ENCODE data around the gene NPFFR1.
A peak's percentile ranks its signal among the peaks of the same experiment; 100 is the strongest.
"Not testable (repeated sequence)": the region's sequence is repeated elsewhere in the genome, so short reads cannot be mapped to it uniquely, and the experiment has no call there.

The NPFFR1 gene

DNA sequence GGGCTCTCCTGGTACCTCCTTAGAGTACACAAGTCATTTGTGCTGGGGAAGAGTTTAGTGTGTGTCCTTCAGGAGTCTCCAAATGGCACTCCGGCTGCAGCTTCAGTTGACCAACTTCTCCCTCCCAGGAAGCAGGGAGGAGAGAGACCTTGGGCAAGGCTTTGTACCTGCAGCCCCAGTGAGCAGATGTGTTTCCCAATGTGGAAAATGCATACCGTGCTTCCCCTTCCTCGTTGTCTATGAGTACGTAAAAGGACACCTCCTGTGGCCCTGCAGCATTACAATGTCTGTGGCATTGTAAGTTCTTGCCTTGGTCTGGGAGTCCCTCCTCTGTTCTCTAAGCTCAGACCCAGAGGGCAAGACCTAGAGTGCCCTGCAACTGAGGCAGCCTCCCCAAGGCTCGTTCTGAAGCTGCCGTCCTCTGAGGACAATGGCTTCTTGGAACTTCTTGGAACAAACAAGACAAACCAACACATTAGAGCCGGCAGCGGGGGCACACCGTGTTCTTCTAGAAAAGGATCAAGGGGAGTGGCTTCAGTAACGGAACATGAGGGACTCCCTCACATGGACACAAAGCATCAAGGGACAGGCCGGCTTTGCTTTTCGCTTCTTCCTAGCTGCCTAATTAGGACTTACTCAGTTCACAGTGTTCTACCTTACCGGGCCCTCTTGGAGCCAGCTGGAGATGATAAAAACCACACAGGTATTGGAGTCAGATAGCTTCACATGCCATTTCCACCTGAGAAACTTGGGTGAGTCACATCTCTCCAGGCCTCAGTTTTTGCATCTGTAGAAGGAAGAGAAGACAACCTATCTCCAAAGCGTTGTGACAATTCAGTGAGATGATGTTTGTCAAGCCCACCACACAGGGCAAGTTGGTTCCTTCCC, 29.7 kb downstream of the NPFFR1 start:
- Histone ChIP-seq H3K27me3 (ENCODE audit: control insufficient read depth in 5 of 5, insufficient read depth in 4 of 5, low read length in 5 of 5) (peaks cover 0 to 13% (median 6%) of the 10 kb centered on the region in 5 donors), H3K27ac (ENCODE audit: low read depth, low read length) (no peak overlapping the region)

DNA sequence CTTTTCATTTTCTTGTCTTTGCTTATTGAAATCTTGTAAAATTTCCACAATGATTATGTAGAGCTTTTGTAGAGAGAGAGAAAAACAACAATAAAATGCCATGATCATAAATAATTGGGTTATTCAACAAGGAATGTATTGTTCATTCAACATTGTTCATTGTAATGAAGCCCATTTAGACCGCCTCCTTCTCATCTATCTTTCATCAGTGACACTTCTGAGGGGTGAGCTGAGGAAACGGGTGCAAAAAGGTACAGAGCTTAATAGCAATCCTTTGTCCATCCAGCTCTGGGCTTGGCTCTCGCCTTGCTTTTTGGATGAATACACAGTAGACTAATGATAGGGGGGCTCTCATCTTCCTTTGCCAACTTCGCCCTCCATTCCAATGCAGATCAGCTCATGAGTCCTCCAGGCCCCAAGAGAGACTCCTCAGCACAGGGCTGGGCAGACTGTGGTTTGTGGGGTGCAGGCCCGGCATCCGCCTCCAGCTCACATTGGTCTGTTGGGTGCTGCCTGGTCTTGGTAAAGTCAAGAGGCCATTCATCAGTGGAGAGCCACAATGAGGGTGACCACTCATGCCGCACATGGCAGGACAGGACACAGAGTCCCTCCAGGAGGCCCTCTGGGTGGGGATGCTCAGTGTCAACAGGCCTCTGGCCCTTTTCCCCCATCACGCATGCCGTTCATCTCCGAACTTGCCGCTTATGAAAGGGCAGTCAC, 32.7 kb downstream of the NPFFR1 start:
- no peak overlapping the region for H3K27ac ChIP-seq (ENCODE audit: low read depth, low read length)
- H3K9me3 ChIP-seq (ENCODE audit: control insufficient read depth in 5 of 5, low read length in 5 of 5) = no peaks in the 10 kb centered on the region
- peaks cover 0 to 10% (median 9%) of the 10 kb centered on the region in 5 donors for H3K4me1 ChIP-seq (ENCODE audit: control insufficient read depth in 5 of 5, insufficient read depth in 5 of 5, low read length in 5 of 5)
- no peak overlapping the region for H3K9ac ChIP-seq (ENCODE audit: low read length in 5 of 5)
- H3K36me3 ChIP-seq (ENCODE audit: control insufficient read depth in 5 of 5, insufficient read depth in 5 of 5, low read length in 5 of 5) = no peaks in the 10 kb centered on the region
- H3K27me3 ChIP-seq (ENCODE audit: control insufficient read depth in 5 of 5, insufficient read depth in 4 of 5, low read length in 5 of 5) = peaks cover 0 to 13% (median 6%) of the 10 kb centered on the region in 5 donors
- no peak overlapping the region for H3K4me3 ChIP-seq (ENCODE audit: low read depth in 1 of 5, low read length in 5 of 5)

More for the DNA sequence above, 29.7 kb downstream of the NPFFR1 start:
- Histone ChIP-seq H3K36me3 (ENCODE audit: control insufficient read depth in 5 of 5, insufficient read depth in 5 of 5, low read length in 5 of 5) (no peaks in the 10 kb centered on the region), H3K4me1 (ENCODE audit: control insufficient read depth in 5 of 5, insufficient read depth in 5 of 5, low read length in 5 of 5) (peaks cover 0 to 22% (median 19%) of the 10 kb centered on the region in 5 donors), H3K9me3 (ENCODE audit: control insufficient read depth in 5 of 5, low read length in 5 of 5) (no peaks in the 10 kb centered on the region), H3K4me3 (ENCODE audit: low read depth in 1 of 5, low read length in 5 of 5) (no peak overlapping the region), H3K9ac (ENCODE audit: low read length in 5 of 5) (no peak overlapping the region)

DNA sequence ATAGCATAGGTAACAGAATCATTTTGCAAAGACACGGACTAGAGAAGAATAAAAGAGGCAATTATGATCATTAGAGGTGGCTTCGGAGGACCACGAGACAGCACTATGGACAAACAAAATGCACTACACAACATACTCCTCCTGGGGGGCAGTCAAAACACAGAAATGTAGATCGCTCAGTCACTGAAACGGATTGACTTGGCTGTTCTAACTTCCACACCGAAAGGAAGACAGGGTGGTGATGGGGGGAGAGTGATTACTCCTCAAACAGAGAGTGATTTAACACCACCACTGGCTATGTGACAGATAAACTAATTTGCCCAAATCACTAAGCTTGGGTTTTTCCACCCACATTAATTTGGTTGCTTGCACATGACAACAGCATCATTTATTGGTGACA, 36.4 kb downstream of the NPFFR1 start:
- Histone ChIP-seq H3K9me3 (ENCODE audit: control insufficient read depth in 5 of 5, low read length in 5 of 5) (no peaks in the 10 kb centered on the region), H3K4me3 (ENCODE audit: low read depth in 1 of 5, low read length in 5 of 5) (no peak overlapping the region), H3K27ac (ENCODE audit: low read depth, low read length) (no peak overlapping the region), H3K36me3 (ENCODE audit: control insufficient read depth in 5 of 5, insufficient read depth in 5 of 5, low read length in 5 of 5) (no peaks in the 10 kb centered on the region), H3K9ac (ENCODE audit: low read length in 5 of 5) (no peak overlapping the region), H3K4me1 (ENCODE audit: control insufficient read depth in 5 of 5, insufficient read depth in 5 of 5, low read length in 5 of 5) (no peaks in the 10 kb centered on the region), H3K27me3 (ENCODE audit: control insufficient read depth in 5 of 5, insufficient read depth in 4 of 5, low read length in 5 of 5) (no peaks in the 10 kb centered on the region)

DNA sequence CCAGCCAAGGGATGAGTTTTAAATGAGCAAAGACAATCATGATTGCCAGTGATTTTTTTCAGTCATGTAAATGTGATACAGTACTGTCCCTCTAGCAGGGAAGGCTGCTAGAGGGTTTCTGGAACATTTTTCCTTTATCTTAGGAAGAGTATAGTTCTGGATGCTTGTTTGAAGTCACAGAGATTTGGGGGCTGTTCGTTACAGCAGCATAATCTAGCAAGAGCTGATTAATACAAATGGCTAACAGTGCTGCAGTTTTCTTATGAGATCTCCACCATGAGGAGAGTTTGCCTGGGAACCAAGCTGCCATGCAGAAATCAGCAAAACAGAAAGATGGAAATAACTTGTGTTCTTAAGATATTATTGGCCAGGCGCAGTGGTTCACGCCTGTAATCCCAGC, 42.7 kb downstream of the NPFFR1 start:
- H3K9me3 ChIP-seq (ENCODE audit: control insufficient read depth in 5 of 5, low read length in 5 of 5) = no peaks in the 10 kb centered on the region
- no peaks in the 10 kb centered on the region for H3K4me1 ChIP-seq (ENCODE audit: control insufficient read depth in 5 of 5, insufficient read depth in 5 of 5, low read length in 5 of 5)
- no peaks in the 10 kb centered on the region for H3K36me3 ChIP-seq (ENCODE audit: control insufficient read depth in 5 of 5, insufficient read depth in 5 of 5, low read length in 5 of 5)
- H3K27ac ChIP-seq (ENCODE audit: low read depth, low read length) = no peak overlapping the region
- no peak overlapping the region for H3K9ac ChIP-seq (ENCODE audit: low read length in 5 of 5)
- peaks cover 0 to 3% (median 0%) of the 10 kb centered on the region in 5 donors for H3K27me3 ChIP-seq (ENCODE audit: control insufficient read depth in 5 of 5, insufficient read depth in 4 of 5, low read length in 5 of 5)
- no peak overlapping the region for H3K4me3 ChIP-seq (ENCODE audit: low read depth in 1 of 5, low read length in 5 of 5)

DNA sequence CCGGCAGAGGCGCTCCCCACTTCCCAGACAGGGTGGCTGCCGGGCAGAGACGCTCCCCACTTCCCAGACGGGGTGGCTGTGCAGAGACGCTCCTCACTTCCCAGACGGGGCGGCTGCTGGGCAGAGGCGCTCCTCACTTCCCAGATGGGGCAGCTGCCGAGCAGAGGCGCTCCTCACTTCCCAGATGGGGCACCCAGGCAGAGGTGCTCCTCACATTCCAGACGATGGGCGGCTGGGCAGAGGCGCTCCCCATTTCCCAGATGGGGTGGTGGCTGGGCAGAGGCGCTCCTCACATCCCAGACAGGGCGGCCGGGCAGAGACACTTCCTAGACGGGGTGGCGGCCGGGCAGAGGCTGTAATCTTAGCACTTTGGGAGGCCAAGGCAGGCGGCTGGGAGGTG, 43.8 kb downstream of the NPFFR1 start:
- H3K4me3 ChIP-seq (ENCODE audit: low read depth in 1 of 5, low read length in 5 of 5); H3K27ac ChIP-seq (ENCODE audit: low read depth, low read length); H3K9ac ChIP-seq (ENCODE audit: low read length in 5 of 5); H3K4me1 ChIP-seq (ENCODE audit: control insufficient read depth in 5 of 5, insufficient read depth in 5 of 5, low read length in 5 of 5); H3K9me3 ChIP-seq (ENCODE audit: control insufficient read depth in 5 of 5, low read length in 5 of 5); H3K36me3 ChIP-seq (ENCODE audit: control insufficient read depth in 5 of 5, insufficient read depth in 5 of 5, low read length in 5 of 5); H3K27me3 ChIP-seq (ENCODE audit: control insufficient read depth in 5 of 5, insufficient read depth in 4 of 5, low read length in 5 of 5): not testable (repeated sequence)

DNA sequence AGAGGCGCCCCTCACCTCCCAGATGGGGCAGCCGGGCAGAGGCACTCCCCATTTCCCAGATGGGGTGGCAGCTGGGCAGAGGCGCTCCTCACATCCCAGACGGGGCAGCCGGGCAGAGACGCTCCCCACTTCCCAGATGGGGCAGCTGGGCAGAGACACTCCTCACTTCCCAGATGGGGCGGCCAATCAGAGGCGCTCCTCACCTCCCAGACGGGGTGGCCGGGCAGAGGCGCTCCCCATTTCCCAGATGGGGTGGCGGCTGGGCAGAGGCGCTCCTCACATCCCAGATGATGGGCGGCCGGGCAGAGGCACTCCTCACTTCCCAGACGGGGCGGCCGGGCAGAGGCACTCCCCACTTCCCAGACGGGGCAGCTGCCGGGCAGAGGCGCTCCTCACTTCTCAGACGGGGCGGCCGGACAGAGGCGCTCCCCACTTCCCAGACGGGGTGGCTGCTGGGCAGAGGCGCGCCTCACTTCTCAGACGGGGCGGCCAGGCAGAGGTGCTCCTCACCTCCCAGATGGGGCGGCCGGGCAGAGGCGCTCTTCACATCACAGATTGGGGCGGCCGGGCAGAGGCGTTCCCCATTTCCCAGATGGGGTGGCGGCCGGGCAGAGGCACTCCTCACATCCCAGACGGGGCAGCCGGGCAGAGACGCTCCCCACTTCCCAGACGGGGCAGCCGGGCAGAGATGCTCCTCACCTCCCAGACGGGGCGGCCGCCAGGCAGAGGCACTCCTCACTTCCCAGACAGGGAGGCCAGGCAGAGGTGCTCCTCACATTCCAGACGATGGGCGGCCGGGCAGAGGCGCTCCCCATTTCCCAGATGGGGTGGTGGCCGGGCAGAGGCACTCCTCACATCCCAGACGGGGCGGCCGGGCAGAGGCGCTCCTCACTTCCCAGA, 44.5 kb downstream of the NPFFR1 start:
- not testable (repeated sequence) for H3K36me3 ChIP-seq (ENCODE audit: control insufficient read depth in 5 of 5, insufficient read depth in 5 of 5, low read length in 5 of 5); H3K4me3 ChIP-seq (ENCODE audit: low read depth in 1 of 5, low read length in 5 of 5); H3K27me3 ChIP-seq (ENCODE audit: control insufficient read depth in 5 of 5, insufficient read depth in 4 of 5, low read length in 5 of 5); H3K27ac ChIP-seq (ENCODE audit: low read depth, low read length); H3K9ac ChIP-seq (ENCODE audit: low read length in 5 of 5); H3K9me3 ChIP-seq (ENCODE audit: control insufficient read depth in 5 of 5, low read length in 5 of 5)
- H3K4me1 ChIP-seq (ENCODE audit: control insufficient read depth in 5 of 5, insufficient read depth in 5 of 5, low read length in 5 of 5) = peaks cover 2 to 11% (median 6%) of the 10 kb centered on the region in 5 donors

DNA sequence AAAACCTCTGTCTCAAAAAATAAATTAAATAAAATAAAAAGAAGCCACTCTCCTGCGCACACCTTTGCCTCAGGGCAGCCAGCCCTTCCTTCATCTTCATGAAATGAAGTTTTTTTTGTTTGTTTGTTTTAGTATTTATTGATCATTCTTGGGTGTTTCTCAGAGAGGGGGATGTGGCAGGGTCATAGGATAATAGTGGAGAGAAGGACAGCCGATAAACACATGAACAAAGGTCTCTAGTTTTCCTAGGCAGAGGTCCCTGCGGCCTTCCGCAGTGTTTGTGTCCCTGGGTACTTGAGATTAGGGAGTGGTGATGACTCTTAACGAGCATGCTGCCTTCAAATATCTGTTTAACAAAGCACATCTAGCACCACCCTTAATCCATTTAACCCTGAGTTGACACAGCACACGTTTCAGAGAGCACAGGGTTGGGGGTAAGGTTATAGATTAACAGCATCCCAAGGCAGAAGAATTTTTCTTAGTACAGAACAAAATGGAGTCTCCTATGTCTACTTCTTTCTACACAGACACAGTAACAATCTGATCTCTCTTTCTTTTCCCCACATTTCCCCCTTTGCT, 45.8 kb downstream of the NPFFR1 start:
- H3K4me3 ChIP-seq (ENCODE audit: low read depth in 1 of 5, low read length in 5 of 5); H3K9ac ChIP-seq (ENCODE audit: low read length in 5 of 5); H3K9me3 ChIP-seq (ENCODE audit: control insufficient read depth in 5 of 5, low read length in 5 of 5); H3K27me3 ChIP-seq (ENCODE audit: control insufficient read depth in 5 of 5, insufficient read depth in 4 of 5, low read length in 5 of 5); H3K36me3 ChIP-seq (ENCODE audit: control insufficient read depth in 5 of 5, insufficient read depth in 5 of 5, low read length in 5 of 5); H3K27ac ChIP-seq (ENCODE audit: low read depth, low read length): not testable (repeated sequence)
- peaks cover 2 to 19% (median 13%) of the 10 kb centered on the region in 5 donors for H3K4me1 ChIP-seq (ENCODE audit: control insufficient read depth in 5 of 5, insufficient read depth in 5 of 5, low read length in 5 of 5)

DNA sequence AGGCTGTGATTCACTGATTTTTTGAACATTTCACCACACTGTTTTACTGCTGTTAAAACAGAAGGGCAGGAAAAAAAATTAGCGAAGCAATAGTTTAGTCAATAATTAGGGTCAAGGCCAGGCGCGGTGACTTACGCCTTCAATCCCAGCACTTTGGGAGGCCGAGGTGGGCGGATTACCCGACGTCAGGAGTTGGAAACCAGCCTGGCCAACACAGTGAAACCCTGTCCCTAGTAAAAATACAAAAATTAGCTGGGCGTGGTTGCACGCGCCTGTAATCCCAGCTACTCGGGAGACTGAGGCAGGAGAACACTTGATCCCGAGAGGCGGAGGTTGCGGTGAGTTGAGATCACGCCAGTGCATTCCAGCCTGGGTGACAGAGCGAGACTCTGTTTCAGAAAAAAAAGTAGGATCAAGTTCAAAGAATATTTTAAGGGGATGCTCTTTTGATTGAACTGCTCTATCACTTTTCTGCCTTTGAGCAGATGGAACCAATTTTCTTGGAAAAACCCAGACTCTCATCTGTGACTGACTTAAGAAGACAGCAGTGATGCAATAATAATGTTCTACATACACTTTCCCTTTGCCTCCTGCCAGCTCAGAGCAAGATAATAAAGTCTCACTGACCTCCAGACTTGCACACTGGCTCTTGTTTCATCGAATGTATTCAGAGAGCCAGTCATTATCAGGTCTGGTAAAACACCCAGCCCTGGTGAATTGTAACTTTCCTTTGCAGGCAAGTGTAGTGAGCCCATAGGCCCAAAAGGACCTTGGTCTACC, 48.9 kb downstream of the NPFFR1 start:
- Histone ChIP-seq H3K36me3 (ENCODE audit: control insufficient read depth in 5 of 5, insufficient read depth in 5 of 5, low read length in 5 of 5) (peaks cover 0 to 3% (median 0%) of the 10 kb centered on the region in 5 donors), H3K27me3 (ENCODE audit: control insufficient read depth in 5 of 5, insufficient read depth in 4 of 5, low read length in 5 of 5) (peaks cover 0 to 3% (median 0%) of the 10 kb centered on the region in 5 donors), H3K4me3 (ENCODE audit: low read depth in 1 of 5, low read length in 5 of 5) (no peak overlapping the region), H3K27ac (ENCODE audit: low read depth, low read length) (peak overlapping the region; percentile 74), H3K4me1 (ENCODE audit: control insufficient read depth in 5 of 5, insufficient read depth in 5 of 5, low read length in 5 of 5) (peaks cover 2 to 36% (median 34%) of the 10 kb centered on the region in 5 donors), H3K9me3 (ENCODE audit: control insufficient read depth in 5 of 5, low read length in 5 of 5) (no peaks in the 10 kb centered on the region), H3K9ac (ENCODE audit: low read length in 5 of 5) (peak overlapping the region in 1 of 5 donors; percentile 41)

DNA sequence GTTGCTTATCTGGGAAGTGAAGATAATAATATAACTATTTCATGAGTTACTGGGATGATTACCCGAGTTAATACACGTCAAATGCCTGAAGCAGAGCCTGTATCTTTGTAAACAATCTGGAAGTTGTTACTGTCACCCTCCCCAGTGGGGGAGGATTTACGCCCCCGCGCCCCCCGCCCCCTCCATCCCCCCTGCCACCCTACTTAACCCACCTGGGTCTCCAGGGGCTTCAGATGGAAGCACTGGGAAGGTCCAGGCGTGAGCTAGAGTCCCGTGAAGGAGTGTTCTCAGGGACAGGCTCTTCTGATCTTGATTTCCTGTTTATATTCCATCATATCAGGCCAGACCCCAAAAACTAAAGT, 49.9 kb downstream of the NPFFR1 start:
- Histone ChIP-seq H3K36me3 (ENCODE audit: control insufficient read depth in 5 of 5, insufficient read depth in 5 of 5, low read length in 5 of 5) (peaks cover 0 to 5% (median 0%) of the 10 kb centered on the region in 5 donors), H3K27ac (ENCODE audit: low read depth, low read length) (peak overlapping the region; percentile 74), H3K9me3 (ENCODE audit: control insufficient read depth in 5 of 5, low read length in 5 of 5) (no peaks in the 10 kb centered on the region), H3K4me3 (ENCODE audit: low read depth in 1 of 5, low read length in 5 of 5) (peak overlapping the region; percentile 49 to 82 (median 76)), H3K4me1 (ENCODE audit: control insufficient read depth in 5 of 5, insufficient read depth in 5 of 5, low read length in 5 of 5) (peaks cover 2 to 42% (median 34%) of the 10 kb centered on the region in 5 donors), H3K27me3 (ENCODE audit: control insufficient read depth in 5 of 5, insufficient read depth in 4 of 5, low read length in 5 of 5) (peaks cover 0 to 3% (median 0%) of the 10 kb centered on the region in 5 donors), H3K9ac (ENCODE audit: low read length in 5 of 5) (peak overlapping the region in 4 of 5 donors; percentile 75 to 83 (median 78))
